LHCN-M2 (cell line): ENCODE results near the gene ANO2. TPM values are rescaled to one million over a fixed set of nuclear protein-coding genes. Genes with fewer than 3 reads are reported as not detected.

Experiments used
- DNase-seq: peaks from one replicate; pipeline ENCODE4 v3.0.0-alpha.2; 2012; ENCODE audit warnings: low read depth
- total RNA-seq: library from RNA; depleted of rRNA; stranded (reverse); fragments of >200 nt; gene quantifications from 2 replicates; pipeline ENCODE4 v1.2.3, GENCODE V29; 2014

Gene ANO2
- total RNA-seq, 1 experiment from 2014 or later = under 0.01 TPM

DNA sequence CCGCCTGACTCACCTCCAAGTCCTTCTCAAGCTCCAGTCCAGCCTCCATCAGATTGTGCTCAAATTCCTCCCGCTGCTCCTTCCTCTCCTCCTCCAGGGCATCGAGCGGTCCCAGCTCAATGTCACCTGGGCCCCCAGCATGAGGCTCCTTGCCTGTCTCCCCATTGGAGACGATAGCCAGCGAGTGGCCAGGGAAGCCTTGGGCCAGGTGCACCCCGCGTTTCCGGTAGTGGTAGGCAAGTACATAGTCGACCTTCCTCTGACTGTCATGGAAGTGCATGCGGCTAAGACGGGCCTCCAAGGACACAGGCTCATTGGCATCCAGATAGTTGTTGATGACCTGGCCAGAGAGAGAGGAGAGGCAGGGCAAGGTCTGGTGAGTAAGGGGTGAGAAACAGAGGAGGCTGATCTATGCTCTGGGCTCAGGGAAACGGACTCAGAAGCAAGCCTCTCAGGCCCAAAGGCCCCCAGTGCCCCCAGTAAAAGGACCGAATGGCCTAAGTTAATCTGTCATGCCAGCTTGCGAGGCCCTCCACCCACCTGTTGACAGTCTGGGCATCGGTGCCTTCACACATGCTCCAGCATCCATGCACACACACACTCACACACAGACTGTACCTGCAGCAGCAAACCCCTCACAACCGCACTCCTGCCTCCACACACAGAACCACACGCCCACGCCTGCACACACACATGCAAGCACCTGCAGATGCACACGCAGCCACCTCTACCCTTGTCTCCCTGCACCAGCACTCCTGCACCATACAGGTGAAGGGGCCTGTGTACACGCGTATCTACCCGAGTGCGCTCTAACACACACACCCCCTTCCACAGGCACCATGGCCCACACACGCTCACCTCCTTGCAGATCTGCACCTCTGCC, 23.8 kb downstream of the ANO2 start:
- no peak for DNase-seq

DNA sequence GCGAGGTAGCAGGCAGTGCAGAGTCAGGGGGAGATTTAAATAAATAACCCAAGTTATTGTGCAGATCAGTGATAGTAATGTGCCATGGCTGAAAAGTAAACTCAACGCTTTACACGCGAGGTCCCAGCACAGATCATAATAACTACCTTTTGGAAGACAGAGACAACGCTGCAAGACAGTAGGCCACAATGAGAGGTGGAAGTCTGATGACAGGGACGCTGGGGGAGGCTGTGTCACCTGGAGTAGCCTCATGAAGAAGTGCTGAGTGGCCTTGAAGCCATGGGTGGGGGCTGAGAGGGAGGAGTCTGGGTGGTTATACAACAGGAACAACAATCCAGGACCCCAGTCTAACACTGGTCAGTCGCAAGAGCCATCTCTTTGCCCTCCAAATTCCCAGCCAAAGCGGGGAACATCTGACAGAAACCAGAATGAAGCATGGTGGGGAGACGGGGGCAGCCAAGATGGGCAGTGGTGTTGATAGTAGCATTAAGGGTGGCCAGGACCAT, 28.2 kb downstream of the ANO2 start:
- no peak for DNase-seq

DNA sequence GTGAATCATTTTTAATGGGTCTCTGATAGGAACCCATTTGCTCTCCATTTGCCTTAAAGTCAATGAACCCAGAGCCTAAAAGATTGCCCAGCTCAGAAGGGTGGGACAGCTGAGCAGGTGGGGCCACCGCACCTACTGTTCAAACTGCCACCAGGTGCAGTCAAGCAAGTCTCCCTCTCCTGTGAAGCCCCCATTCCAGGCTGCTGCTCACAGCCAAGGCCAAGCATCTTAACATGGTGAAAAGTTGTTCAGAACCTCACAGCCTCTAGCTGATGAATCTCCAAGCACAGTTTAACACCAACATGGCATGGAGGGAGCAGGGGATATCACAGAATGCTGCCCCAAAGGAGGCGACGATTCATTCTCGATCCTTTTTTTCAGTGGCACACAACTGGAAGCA, 29.5 kb downstream of the ANO2 start:
- DNase-seq = no peak

DNA sequence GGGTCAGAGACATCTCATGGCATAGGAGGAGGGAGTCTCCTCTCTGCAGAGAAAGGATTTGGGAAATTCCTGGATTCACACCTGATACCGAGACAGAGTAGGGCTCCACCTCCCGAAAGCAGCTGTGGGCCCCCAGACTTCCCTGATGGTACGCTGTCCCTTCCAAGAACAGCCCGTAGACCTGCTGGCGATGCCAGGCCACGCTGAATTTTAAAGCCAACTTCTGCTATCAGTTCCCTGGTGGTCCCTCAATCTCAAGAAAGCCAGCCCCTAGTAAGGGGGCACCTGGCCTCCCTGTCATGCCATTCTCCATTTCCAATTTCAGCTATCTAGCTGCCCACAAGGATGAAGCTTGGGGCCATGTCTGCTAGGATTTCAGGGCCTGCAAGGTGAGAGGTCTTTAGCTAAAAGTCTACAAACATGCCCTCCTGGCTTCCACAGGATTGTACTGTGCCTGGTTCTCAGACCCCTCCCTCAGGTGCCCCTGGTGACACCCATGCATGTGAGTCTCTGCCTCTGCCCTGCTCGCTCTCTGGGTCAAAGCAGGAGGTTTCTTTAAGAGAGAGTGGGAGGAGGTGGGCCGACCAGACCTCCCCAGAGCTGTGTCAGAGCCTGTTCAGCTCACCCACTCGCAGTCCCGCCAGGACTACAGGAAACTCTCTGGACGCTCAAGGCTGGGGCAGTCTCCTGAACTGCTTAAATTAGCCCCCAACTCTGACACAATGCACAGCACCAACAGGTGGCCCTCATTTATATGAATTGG, 30.5 kb downstream of the ANO2 start:
- no peak for DNase-seq

DNA sequence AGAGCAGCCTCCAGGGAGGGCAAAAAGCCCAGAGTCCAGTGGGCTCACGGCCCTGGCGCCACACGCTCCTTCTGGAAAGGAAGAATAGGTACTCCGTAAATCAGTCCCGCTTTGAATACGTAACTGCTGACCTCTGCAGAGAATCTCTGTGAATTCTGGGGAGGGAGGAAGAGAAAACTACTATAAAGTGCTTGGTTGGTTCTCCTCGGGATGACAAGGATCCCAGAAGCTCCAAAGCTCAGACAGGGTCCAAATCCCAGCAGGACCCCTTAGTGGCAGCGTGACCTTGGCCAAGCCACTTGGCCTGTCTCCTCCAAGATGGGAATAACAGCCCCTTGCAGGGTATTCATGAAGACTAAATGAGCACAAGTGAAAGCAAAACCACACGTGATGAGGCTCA, 31.7 kb downstream of the ANO2 start:
- no peak for DNase-seq

DNA sequence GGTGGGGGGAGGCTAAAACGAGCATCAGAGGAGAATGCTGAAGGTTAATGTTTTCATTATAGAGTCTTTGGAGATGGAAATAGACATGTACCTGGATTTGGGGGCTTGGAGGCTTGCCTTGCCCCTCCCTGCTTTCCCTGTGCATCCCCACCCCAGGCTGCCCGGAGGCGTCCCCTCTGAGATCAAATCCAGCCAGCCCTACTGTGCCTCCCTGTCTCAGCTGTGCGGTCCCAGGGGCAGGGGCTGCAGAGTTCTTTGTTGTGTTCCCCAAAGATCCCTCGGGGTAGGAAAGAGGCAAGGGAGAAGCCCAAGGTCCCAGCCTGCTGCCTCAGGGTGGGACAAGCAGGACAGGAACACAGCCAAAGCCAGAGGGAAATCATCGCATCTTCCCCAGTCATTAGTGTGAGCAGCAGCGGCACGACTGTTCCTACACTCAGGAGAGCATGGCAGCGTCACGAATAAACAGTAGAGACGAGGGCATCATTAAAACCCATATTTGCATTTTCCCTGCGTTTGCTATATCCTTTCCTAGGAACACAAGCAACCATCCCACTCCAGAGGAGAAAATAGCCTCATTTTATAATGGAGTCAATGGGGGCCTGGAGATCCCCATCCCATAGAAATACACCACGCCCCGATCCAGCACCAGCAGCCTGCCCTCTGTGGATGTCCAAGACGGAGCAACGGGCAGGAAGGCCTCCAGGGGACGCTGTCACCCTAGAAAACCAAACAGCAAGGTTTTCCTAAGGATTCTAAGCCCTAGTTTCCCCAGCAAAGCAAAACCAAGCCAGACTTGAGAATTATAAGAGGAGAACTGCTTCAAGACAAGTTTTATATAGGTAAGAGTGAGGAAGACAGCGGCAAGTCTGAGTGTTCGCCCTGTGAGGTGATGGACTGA, 32.4 kb downstream of the ANO2 start:
- peak; percentile 1 for DNase-seq

DNA sequence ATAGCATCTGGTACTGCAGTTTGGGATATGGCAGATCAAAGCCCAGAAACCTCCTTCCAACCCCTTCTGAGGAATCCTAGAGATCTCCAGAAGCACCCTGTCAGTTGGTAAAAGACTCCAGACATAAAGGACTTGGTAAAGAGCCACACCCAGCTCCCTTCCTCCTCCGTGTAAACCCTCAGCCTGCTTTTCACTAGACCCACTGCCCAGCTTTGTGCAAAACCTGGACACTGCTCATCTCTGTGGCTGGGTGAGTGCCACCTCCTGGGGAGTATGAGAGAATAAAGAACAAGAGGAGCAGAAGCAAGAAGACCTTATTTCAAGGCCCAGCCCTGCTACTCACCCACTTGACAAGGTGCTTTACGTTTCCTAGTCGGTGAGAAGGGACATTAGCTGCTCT, 33.0 kb downstream of the ANO2 start:
- DNase-seq = no peak

DNA sequence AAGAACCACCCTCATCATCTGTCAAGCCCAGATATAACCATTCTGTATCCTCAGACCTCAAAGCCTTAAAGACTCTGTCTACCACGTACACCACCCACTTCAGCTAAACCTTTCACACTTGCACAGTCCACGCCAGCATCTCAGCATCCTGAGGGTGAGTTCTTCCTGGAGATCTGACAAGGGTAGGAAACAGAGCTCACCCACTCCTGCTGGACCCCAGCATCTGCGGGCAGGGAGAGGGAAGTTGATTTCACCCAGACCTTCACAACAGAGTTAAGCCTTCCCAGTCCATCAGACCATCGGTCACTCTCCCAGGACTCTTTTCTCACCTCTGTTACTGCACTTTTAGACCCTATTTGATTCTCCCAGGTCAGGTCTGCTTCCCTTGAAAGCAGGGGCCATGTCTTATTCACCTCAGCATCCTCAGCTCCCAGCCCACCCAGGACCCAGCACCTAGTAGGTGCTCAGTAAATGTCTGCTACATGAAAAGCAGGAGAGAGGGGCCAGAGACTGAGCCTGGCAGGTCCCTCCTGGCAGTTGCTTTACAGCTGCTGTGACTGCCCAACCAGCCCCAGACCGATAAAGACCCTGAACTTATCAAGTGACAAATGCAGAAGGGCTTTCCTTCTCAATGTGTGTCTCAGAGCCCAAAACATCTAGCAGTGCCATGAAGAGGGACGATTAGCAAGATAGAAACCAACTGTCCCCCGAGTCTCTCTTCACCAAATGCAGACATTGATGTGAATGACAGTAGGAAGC, 34.1 kb downstream of the ANO2 start:
- no peak for DNase-seq

DNA sequence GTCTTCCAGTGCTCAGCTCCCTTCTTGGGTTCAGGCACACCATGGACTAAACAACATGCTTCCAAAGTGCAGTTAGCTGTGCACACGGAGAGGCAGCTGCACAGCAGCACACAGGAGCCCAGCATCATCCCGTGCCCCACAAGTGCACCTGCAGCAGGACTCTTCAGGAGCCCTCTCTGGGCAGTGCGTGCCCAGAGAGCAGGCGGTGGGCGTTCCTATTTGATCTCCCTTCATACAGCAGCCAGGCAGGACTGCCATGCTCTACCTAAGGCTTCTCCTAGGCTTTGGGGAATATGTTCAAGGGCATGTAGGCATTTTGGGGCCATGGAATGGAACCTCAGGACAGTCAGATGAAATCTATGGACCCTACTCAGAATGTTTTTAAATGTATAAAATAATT, 35.5 kb downstream of the ANO2 start:
- DNase-seq = no peak

DNA sequence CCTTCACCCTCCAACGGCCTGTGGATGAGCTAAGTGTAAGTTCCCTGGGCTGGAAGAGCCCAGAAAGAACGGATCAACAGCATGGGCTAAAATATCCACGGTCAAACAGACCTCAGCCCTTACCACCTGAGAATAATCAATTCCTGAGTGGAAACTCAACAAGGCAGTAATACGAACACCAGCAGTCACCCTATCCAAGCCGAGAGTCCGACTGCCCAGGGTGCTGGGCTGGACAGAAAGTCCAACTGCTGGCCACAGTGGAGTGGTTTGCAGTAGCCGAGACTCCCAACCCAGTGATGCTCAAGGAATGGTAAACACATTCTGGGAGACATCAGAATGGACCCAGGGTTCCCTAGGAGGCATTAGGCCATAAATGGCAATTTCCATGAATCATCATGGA, 36.8 kb downstream of the ANO2 start:
- DNase-seq = no peak

DNA sequence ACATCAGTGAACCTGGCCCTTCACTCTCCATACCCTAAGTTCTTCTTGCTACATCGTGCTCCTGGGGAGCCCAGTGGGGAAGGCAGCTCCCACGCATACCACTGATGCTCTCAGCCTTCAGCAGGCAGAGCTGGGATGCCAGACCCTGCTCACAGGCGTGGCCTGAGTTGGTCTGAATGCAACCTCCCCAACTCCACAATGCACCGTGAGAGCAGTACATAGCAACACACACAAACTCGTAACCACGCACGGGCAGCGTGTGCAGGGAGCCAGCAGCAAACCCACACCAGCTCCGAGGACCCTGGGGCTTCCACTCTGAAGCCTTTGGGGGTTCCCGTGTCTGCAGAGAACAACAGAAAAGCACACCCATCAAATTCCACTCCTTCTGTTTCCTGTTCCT, 37.3 kb downstream of the ANO2 start:
- no peak for DNase-seq

DNA sequence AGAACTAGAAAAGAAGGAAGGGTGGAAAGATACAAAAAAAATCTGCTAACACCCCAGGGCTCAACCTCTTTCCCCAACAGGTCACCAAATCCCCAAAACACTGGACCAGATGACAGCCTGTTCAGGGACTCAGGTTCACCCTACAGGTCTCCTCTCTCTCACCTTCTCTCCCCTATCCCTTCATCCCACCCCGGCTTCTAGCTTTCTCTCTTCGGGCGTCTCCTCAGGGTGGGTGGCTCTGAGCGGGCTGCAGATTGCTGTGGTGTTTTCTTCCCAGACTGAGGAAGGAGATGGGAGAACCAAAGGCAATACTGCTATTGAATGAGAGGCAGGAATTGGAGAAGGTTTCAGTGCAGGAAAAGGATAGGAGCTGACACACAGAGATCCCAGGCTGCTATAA, 39.3 kb downstream of the ANO2 start:
- no peak for DNase-seq

DNA sequence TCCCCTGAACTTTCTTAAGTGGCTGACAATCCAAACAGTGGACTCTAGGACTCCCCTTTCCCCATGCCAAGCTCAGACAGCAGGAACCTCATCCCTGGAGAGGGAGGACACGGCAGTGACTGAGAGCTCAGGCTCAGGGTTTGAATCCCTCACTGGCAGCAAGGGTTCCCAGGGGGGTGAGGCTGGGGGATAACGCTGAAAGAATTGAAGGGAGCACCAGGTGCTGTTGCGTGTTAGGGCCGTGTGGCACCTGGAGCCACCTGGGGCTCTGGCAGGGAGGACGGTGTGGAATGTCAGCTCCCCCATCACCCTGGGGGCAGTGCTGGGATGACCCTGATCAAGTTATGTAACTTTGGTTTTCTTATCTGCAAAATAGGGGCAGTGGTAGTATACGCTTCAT, 40.1 kb downstream of the ANO2 start:
- no peak for DNase-seq

DNA sequence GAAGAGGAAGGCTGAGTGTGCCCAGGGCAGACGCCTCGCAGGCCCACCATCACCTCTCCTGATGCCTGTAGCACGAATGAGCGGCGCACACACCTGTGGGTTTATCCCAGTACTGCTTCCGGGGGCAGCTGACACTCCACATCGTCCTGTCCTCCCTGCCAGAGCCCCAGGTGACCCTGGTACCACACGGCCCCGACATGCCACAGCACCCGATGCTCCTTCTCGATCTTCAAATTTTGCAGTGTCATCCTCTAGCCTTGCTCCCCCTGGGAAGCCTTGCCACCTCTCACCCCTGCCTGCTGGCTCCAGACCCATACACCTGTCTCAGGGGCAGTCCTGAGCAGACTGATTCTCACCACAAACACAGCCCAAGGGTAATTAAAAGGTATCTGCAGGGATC, 40.6 kb downstream of the ANO2 start:
- no peak for DNase-seq

DNA sequence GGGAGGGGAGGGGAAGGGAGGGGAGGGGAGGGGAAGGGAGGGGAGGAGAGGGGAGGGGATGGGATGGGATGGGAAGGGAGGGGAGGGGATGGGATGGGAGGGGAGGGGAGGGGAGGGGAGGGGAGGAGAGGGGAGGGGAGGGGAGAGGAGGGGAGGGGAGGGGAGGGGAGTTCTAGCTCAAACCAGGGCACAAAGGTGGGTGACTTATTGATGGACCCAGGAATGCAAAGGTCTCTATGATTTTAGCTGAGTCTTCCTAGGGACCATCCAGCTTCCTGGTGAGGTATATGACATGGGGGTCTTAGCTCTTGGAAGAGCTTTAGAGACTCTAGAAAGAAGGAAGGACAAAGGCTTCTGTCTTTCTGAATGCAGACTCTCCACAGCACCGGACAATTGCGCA, 42.3 kb downstream of the ANO2 start:
- no peak for DNase-seq

DNA sequence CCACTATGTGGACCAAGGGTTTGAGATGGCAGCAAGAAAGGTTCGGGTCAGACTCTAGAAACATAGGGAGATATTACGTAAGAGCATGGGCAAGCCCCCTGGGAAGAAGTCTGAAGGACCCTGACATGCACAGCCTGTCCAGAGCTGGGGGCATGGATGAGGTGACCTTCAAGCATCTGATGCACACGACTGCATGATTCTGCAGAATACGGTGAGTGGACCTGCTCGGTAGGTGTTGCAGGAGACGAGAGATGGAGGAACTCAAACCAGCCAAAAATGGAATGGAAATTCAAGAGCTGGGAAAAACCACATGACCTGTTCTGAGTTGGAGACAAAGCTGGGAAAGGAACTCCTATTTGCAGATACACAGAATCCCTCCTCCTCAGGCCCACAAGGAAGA, 43.6 kb downstream of the ANO2 start:
- no peak for DNase-seq

DNA sequence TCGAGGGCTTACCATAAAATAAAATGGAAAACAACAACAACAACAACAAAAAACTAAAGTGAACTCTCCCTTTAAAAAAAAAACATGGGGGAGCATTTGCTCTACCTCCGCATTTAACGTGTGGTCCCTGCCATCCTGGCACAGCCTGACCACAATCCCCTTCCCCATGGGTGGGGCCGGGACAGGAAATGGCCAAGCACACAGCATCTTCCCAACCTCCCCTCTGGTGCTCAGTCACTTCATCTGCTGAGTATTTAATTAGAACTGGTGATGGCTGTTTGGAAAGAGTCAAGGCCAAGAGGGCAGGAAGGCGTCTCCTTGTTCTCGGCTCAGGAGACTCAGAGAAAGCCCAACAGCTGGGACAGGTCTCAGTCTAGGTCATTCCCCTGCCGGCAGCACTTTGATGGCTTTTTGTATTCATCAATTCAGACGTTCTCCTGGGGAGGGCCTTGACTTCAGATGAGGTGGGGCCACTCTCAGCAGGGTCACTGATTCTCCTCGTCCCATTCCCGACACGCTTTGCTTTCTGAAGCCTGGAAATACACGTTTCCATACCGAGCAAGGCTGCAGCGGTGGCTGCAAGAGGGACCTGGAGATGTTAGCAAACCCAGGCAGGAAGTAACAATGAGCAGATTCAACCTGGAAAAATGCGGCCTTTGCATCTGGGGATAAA, 44.4 kb downstream of the ANO2 start:
- DNase-seq = no peak

DNA sequence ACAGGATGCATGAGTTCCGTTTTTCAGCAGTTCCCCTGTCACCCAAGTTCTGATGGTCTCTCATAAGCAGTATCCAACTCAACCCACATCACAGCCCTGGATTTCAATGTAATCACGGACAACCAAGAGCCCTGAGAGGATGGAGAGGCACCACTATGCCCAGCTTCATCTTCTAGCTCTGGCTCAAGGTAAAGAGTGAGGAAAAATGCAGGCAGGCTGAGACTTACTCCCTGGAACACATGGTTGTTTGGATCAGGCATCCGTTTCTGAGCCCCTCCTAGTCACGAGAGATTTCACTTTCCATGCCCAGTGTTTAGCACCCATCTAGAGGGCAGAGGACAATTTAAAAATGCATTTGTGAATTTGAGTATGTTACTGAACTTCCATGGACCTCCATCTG, 45.0 kb downstream of the ANO2 start:
- no peak for DNase-seq

DNA sequence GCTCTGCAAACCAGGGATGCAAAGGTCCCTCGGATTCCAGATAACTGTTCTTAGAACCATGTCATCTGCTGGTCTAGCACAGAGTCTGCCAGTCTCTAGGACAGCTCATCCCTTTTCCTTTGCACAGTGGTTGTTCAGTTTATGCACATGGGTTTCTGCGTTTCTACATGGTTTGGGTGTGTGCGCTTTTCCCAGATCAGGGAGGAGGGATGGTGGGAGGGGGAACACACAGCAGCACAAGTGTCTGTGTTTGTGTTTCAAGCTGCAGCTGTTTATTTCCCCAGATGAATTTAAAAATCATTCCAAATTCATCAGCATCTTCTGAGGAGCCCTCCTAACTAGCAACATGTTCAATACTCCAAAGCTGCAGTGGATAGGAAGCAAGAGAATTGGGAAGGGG, 45.4 kb downstream of the ANO2 start:
- DNase-seq = no peak

DNA sequence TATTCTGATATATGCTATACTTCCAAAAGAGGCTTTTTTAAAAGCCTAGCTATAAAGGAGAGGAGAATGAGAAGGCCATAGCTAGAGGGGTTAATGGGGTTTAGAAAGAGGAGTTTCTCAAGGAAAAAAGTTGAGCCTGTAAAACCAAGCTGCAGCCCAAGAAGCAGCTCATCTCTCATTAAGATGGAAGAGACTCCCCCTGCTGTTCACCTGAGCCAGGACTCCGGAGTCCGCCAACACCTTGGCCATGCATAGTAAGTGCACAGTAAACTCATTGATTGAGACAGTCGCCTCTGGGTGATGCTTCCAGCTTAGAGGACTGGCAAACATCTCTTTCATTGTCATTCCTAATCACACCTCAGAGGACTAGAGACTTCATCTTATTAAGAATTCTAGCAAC, 46.2 kb downstream of the ANO2 start:
- no peak for DNase-seq
